Caco-2 (cell line): ENCODE data around the gene BRSK2. TPM values are rescaled to one million over a fixed set of nuclear protein-coding genes. Genes with fewer than 3 reads are reported as not detected.

ENCODE experiments used
- BruUV-seq: library from RNA; stranded (reverse); fragments of 400-500 nt; replicated peaks from 2 replicates; lab custom pipeline; 2021; lab: Mats Ljungman, UMichigan
- CTCF ChIA-PET: fragments of 300-600 bp; sonication (Branson Sonifier 250); formaldehyde crosslinking; loops from one replicate; lab custom pipeline; 2022; ENCODE audit warnings: antibody characterized with exemption; lab: Charles Lee
- POLR2A ChIA-PET: fragments of 300-600 bp; sonication (Branson Sonifier 250); formaldehyde crosslinking; loops from one replicate; lab custom pipeline; 2022; ENCODE audit warnings: antibody characterized with exemption; lab: Charles Lee
- DNase-seq, 2 experiments: peaks; one replicate each; pipeline versions ENCODE4 v3.0.0 to v3.0.0-alpha.2; 2020 to 2022
- H3K27me3 ChIP-seq: replicated peaks from 2 replicates; pipeline ENCODE4 v1.6.0; 2011; ENCODE audit warnings: low read length; ENCODE audit not compliant: control insufficient read depth, insufficient read depth
- H3K36me3 ChIP-seq: 2 replicates; pipeline ENCODE4 v1.5.1; 2011; ENCODE audit warnings: low read length; ENCODE audit not compliant: control insufficient read depth, insufficient read depth
- H3K4me1 ChIP-seq: fragments of 250-450 bp; sonication (Bioruptor Pico); 2 replicates; pipeline ENCODE4 v1.5.1; 2020; ENCODE audit warnings: mild to moderate bottlenecking
- H3K4me3 ChIP-seq: 2 replicates; pipeline ENCODE4 v1.5.1; 2011; ENCODE audit warnings: low read depth, mild to moderate bottlenecking, control low read depth, low read length
- H3K9me3 ChIP-seq: fragments of 250-450 bp; sonication (Bioruptor Pico); 2 replicates; pipeline ENCODE4 v1.5.1; 2020; ENCODE audit warnings: mild to moderate bottlenecking, moderate library complexity
- H3K27ac Mint-ChIP-seq: one replicate; pipeline ENCODE4 v1.8.0; 2022; ENCODE audit warnings: mixed read lengths; ENCODE audit not compliant: unreplicated experiment
- H3K27me3 Mint-ChIP-seq: one replicate; pipeline ENCODE4 v1.8.0; 2022; ENCODE audit warnings: mixed read lengths; ENCODE audit not compliant: insufficient read depth, unreplicated experiment
- H3K36me3 Mint-ChIP-seq: one replicate; pipeline ENCODE4 v1.8.0; 2022; ENCODE audit warnings: mild to moderate bottlenecking, mixed read lengths; ENCODE audit not compliant: insufficient read depth, unreplicated experiment
- H3K4me1 Mint-ChIP-seq: one replicate; pipeline ENCODE4 v1.8.0; 2022; ENCODE audit warnings: low read depth, mixed read lengths; ENCODE audit not compliant: unreplicated experiment
- H3K4me3 Mint-ChIP-seq: one replicate; pipeline ENCODE4 v1.8.0; 2022; ENCODE audit warnings: mild to moderate bottlenecking, moderate library complexity, mixed read lengths; ENCODE audit not compliant: unreplicated experiment
- H3K9me3 Mint-ChIP-seq: one replicate; pipeline ENCODE4 v1.8.0; 2022; ENCODE audit warnings: mixed read lengths; ENCODE audit not compliant: unreplicated experiment
- intact Hi-C: fragments of 100-400 bp; cut with micrococcal nuclease; formaldehyde crosslinking; loops from one replicate; pipeline ENCODE4 v1.10.0; 2022; ENCODE audit not compliant: unreplicated experiment
- total RNA-seq: library from RNA; stranded (reverse); gene quantifications from 2 replicates; pipeline ENCODE4 v1.2.3, GENCODE V29; 2022
- TF ChIP-seq, protein P1 (sequence below), 2 experiments: fragments of 200-600 bp in 1 of 2; IDR thresholded peaks; 1 replicate in 1 of 2; 2 replicates in 1 of 2; pipeline versions ENCODE4 v1.5.1 to v1.8.0; 2011 to 2022; ENCODE audit warnings: antibody characterized with exemption in 1 of 2, control low read depth in 1 of 2, inconsistent platforms in 1 of 2, low read depth in 1 of 2, low read length in 1 of 2, mild to moderate bottlenecking in 1 of 2, moderate library complexity in 1 of 2; ENCODE audit not compliant: insufficient read depth in 1 of 2, severe bottlenecking in 1 of 2, unreplicated experiment in 1 of 2

Gene BRSK2
- total RNA-seq, 1 experiment from 2014 or later = 32.8 TPM

DNA sequence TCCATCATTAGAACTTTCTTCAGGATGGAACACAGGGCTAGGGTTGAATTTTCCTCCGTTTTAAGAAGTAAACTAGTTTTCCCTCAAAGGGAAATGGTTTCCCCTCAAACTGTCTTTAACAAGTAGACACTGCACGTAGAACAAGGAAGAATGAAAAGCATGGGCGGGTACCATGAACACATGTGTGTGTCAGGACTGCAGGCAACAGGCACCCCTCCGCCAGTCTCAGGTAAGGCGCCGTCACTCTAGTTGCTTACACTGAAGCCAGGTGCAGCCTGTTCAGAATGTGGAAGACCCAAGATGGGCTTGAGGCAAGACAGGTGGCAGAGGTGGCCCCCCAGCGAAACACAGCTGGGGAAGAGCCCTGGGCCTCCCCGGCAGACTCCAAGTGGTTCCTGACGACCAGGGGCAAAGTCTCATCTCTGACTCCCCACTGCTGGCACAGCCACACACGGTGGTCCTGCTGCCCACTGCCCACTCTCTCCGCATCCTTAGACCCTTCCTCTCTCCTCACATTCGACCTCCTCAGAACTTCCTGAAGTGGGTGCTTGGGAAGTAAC is 122.3 kb downstream of the BRSK2 start:
- TF ChIP-seq, protein P1, sequence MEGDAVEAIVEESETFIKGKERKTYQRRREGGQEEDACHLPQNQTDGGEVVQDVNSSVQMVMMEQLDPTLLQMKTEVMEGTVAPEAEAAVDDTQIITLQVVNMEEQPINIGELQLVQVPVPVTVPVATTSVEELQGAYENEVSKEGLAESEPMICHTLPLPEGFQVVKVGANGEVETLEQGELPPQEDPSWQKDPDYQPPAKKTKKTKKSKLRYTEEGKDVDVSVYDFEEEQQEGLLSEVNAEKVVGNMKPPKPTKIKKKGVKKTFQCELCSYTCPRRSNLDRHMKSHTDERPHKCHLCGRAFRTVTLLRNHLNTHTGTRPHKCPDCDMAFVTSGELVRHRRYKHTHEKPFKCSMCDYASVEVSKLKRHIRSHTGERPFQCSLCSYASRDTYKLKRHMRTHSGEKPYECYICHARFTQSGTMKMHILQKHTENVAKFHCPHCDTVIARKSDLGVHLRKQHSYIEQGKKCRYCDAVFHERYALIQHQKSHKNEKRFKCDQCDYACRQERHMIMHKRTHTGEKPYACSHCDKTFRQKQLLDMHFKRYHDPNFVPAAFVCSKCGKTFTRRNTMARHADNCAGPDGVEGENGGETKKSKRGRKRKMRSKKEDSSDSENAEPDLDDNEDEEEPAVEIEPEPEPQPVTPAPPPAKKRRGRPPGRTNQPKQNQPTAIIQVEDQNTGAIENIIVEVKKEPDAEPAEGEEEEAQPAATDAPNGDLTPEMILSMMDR (IDR thresholded peaks at IDR 0.05; ENCODE audit: insufficient read depth in 1 of 2, low read depth in 1 of 2, low read length in 1 of 2, severe bottlenecking in 1 of 2, unreplicated experiment in 1 of 2) = no peak
- intact Hi-C loops = no loop called here
- no peak overlapping the region for H3K27ac Mint-ChIP-seq
- DNase-seq = no peak
- no peak overlapping the region for H3K4me3 Mint-ChIP-seq
- H3K27me3 ChIP-seq = no peaks in the 10 kb centered on the region
- no peaks in the 10 kb centered on the region for H3K27me3 Mint-ChIP-seq
- H3K4me1 Mint-ChIP-seq = peaks cover 12% of the 10 kb centered on the region
- no peaks in the 10 kb centered on the region for H3K9me3 ChIP-seq
- H3K9me3 Mint-ChIP-seq = no peaks in the 10 kb centered on the region
- POLR2A ChIA-PET = no interaction called here
- CTCF ChIA-PET = no interaction called here
- H3K36me3 Mint-ChIP-seq = peaks cover 4% of the 10 kb centered on the region
- BruUV-seq = no TSS peak
- no peaks in the 10 kb centered on the region for H3K4me1 ChIP-seq
- H3K36me3 ChIP-seq = no peaks in the 10 kb centered on the region
- H3K4me3 ChIP-seq = no peak overlapping the region

Other genes starting within 250 kb of the BRSK2 start
- 0.25 and 0.28 TPM in 2 replicates for gene MUC5AC, start 232.0 kb upstream of the BRSK2 start, total RNA-seq
- gene MUC5B, start 166.9 kb upstream of the BRSK2 start, total RNA-seq = not detected in 2 replicates
- 64.6 and 78.3 TPM in 2 replicates for gene TOLLIP, start 80.3 kb upstream of the BRSK2 start, total RNA-seq
- 29.6 and 32.7 TPM in 2 replicates for gene MOB2, start 96.8 kb downstream of the BRSK2 start, total RNA-seq
- 7.7 and 12.1 TPM in 2 replicates for gene DUSP8, start 182.3 kb downstream of the BRSK2 start, total RNA-seq
- not detected in 2 replicates for gene KRTAP5-1, start 195.3 kb downstream of the BRSK2 start, total RNA-seq
- not detected in 2 replicates for gene KRTAP5-2, start 208.4 kb downstream of the BRSK2 start, total RNA-seq
- gene KRTAP5-3, start 218.5 kb downstream of the BRSK2 start, total RNA-seq = not detected in 2 replicates
- gene KRTAP5-4, start 232.2 kb downstream of the BRSK2 start, total RNA-seq = not detected in 2 replicates
- gene KRTAP5-5, start 239.8 kb downstream of the BRSK2 start, total RNA-seq = not detected in 2 replicates